Immature natural killer cell (primary cell): ENCODE data around the gene NQO2. TPM values are rescaled to one million over a fixed set of nuclear protein-coding genes. Genes with fewer than 3 reads are reported as not detected.
"Not testable (repeated sequence)": the region's sequence is repeated elsewhere in the genome, so short reads cannot be mapped to it uniquely, and the experiment has no call there.

Experiments used
- DNase-seq, 3 donors: peaks; one replicate each; pipeline ENCODE4 v3.0.0; 2022; ENCODE audit warnings: mixed read lengths in 1 of 3
- H3K27ac Mint-ChIP-seq, 6 donors: one replicate each; pipeline ENCODE4 v1.8.0; 2020; ENCODE audit warnings: mixed read lengths in 6 of 6, mild to moderate bottlenecking in 5 of 6, inconsistent platforms in 4 of 6, moderate library complexity in 3 of 6
- H3K27me3 Mint-ChIP-seq, 3 donors: one replicate each; pipeline ENCODE4 v1.8.0; 2020 to 2021; ENCODE audit warnings: low read depth in 3 of 3, mild to moderate bottlenecking in 3 of 3, mixed read lengths in 3 of 3, moderate library complexity in 3 of 3, inconsistent platforms in 1 of 3
- H3K36me3 Mint-ChIP-seq, 3 donors: one replicate each; pipeline ENCODE4 v1.8.0; 2020; ENCODE audit warnings: mixed read lengths in 3 of 3, inconsistent platforms in 2 of 3, mild to moderate bottlenecking in 2 of 3
- H3K4me1 Mint-ChIP-seq, 2 donors: one replicate each; pipeline ENCODE4 v1.8.0; 2020; ENCODE audit warnings: inconsistent platforms in 2 of 2, mild to moderate bottlenecking in 2 of 2, mixed read lengths in 2 of 2, moderate library complexity in 1 of 2
- H3K4me3 Mint-ChIP-seq, 5 donors: one replicate each; pipeline ENCODE4 v1.8.0; 2020; ENCODE audit warnings: mild to moderate bottlenecking in 5 of 5, mixed read lengths in 5 of 5, inconsistent platforms in 3 of 5, moderate library complexity in 3 of 5
- H3K9me3 Mint-ChIP-seq, 6 donors: one replicate each; pipeline ENCODE4 v1.8.0; 2020; ENCODE audit warnings: mild to moderate bottlenecking in 6 of 6, mixed read lengths in 6 of 6, inconsistent platforms in 4 of 6, moderate library complexity in 3 of 6
- polyA plus RNA-seq, 3 donors: library from polyadenylated mRNA; unstranded; fragments of 300-500 nt; fragmentation: Illumina TruSeq; gene quantifications; one replicate each; pipeline ENCODE4 v1.2.3, GENCODE V29; 2021

The NQO2 gene
- polyA plus RNA-seq, 3 donors from 2014 or later: 55.5 to 74.7 (median 67.9) TPM

DNA sequence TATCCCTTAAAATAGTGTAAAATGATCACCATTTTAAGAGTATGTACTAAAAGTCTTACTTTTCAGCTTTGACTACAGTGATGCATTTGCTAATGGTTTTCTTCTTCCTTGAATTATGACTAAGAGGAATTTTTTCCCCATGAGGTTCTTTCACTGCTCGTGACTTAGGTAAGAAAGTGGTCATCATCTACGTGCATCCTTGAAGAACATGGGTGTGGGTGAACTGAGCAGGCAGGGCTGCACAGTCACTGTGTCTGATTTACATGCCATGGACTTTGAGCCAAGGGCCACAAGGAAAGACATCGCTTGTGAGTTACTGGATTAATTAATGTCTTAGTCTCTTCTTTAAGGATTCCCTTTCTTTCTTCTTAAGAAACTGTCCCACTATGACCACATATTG is 33.3 kb downstream of the NQO2 start:
- H3K27ac Mint-ChIP-seq: no peak overlapping the region
- H3K27me3 Mint-ChIP-seq: peaks cover 8 to 21% (median 12%) of the 10 kb centered on the region in 3 donors
- H3K9me3 Mint-ChIP-seq: no peaks in the 10 kb centered on the region
- no peak for DNase-seq
- no peaks in the 10 kb centered on the region for H3K36me3 Mint-ChIP-seq
- H3K4me1 Mint-ChIP-seq: peaks cover 9 to 10% of the 10 kb centered on the region in 2 donors
- no peak overlapping the region for H3K4me3 Mint-ChIP-seq

- Mint-ChIP-seq H3K9me3 (no peaks in the 10 kb centered on the region), H3K4me1 (peaks cover 2 to 3% of the 10 kb centered on the region in 2 donors), H3K27ac (no peak overlapping the region), H3K27me3 (peaks cover 8 to 21% (median 9%) of the 10 kb centered on the region in 3 donors), H3K4me3 (no peak overlapping the region), H3K36me3 (no peaks in the 10 kb centered on the region)
- no peak for DNase-seq
Measured at GRCh38 chr6:3033652-3034051, 34.0 kb downstream of the NQO2 start.

- Mint-ChIP-seq H3K9me3 (no peaks in the 10 kb centered on the region), H3K36me3 (no peaks in the 10 kb centered on the region)
Measured at GRCh38 chr6:3035397-3035796, 35.7 kb downstream of the NQO2 start.

GRCh38 chr6:3036861-3037637 is 37.4 kb downstream of the NQO2 start:
- H3K27me3 Mint-ChIP-seq: peaks cover 7 to 12% (median 8%) of the 10 kb centered on the region in 3 donors
- no peaks in the 10 kb centered on the region for H3K36me3 Mint-ChIP-seq
- no peaks in the 10 kb centered on the region for H3K9me3 Mint-ChIP-seq
- no peaks in the 10 kb centered on the region for H3K4me1 Mint-ChIP-seq
- H3K27ac Mint-ChIP-seq: no peak overlapping the region
- DNase-seq: no peak
- H3K4me3 Mint-ChIP-seq: no peak overlapping the region

More at GRCh38 chr6:3035397-3035796, 35.7 kb downstream of the NQO2 start:
- DNase-seq: no peak
- no peak overlapping the region for H3K4me3 Mint-ChIP-seq
- no peak overlapping the region for H3K27ac Mint-ChIP-seq
- H3K27me3 Mint-ChIP-seq: peaks cover 8 to 17% (median 8%) of the 10 kb centered on the region in 3 donors
- H3K4me1 Mint-ChIP-seq: no peaks in the 10 kb centered on the region

DNA sequence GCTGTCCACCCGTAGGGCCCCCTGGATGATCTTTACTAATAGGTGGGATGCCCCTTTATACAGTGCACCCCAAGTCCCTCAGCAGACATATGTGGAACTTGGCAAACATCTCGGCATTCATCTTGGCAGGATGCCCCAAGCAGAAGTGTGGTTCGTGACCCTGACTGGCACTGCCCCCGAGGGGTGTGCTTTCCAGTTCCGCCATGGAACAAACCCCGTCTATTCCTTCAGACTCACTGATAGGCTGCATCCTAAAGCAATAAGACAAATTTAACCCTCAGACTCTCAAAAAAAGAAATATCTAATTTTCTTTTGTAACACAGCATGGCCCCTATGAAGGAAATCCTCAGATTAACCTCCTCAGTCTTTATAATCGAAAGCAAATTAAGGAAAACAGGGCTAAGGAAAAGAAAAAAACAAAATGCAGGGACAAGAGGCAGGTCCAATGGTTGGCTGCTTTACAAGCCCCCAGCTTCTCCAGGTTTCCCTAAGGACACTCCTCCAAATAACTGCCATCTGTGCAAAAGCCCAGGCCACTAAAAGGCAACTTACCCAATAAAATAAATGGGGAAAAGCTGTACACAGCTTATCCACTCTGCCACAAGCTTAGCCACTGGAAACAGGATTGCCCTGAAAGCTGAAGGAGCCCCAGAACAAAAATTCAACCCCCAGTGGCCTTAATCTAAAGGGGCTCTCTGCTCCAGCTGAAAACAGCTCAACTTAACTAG is 38.1 kb downstream of the NQO2 start:
- no peaks in the 10 kb centered on the region for H3K4me1 Mint-ChIP-seq
- no peak overlapping the region for H3K27ac Mint-ChIP-seq
- H3K4me3 Mint-ChIP-seq: no peak overlapping the region
- H3K9me3 Mint-ChIP-seq: no peaks in the 10 kb centered on the region
- H3K27me3 Mint-ChIP-seq: peaks cover 4 to 8% (median 5%) of the 10 kb centered on the region in 3 donors
- DNase-seq: no peak
- no peaks in the 10 kb centered on the region for H3K36me3 Mint-ChIP-seq

DNA sequence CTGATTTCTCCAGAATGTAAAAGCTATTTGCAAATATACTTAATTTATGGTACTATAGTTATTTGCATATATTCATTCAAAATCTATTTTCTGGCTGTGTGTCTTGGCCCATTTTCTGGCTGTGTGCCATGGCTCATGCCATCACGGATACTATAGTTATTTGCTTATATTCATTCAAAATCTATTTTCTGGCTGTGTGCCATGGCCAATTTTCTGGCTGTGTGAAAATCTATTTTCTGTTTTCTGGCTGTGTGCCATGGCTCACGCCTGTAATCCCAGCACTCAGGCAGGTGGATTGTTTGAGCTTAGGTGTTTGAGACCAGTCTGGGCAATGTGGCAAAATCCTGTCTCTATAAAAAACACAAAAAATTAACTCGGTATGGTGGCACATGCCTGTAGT is 39.7 kb downstream of the NQO2 start:
- Mint-ChIP-seq H3K4me3 (no peak overlapping the region), H3K9me3 (no peaks in the 10 kb centered on the region), H3K36me3 (no peaks in the 10 kb centered on the region), H3K4me1 (no peaks in the 10 kb centered on the region), H3K27me3 (peaks cover 3 to 8% (median 4%) of the 10 kb centered on the region in 3 donors), H3K27ac (no peak overlapping the region)
- no peak for DNase-seq

DNA sequence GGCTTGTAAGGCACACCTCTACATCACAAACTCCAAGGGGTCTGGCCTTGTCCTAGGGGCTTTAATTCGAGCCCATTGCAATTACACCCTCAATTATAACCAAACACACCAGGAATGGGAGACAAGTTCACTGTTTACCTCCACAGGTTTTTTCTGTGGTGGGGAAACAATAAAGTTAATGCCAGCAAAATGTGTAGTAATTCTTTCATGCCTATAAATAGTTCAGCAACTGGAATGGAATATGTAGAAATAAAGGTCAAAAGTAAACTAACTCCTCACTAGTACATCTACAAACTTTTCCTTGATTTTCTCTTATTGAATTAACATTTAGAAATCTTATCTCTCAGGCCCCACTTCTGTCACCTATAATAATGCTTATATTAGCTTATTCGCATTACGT is 41.5 kb downstream of the NQO2 start:
- Mint-ChIP-seq H3K4me3 (no peak overlapping the region), H3K9me3 (no peaks in the 10 kb centered on the region), H3K27ac (no peak overlapping the region), H3K27me3 (peaks cover 0 to 4% (median 3%) of the 10 kb centered on the region in 3 donors), H3K4me1 (no peaks in the 10 kb centered on the region), H3K36me3 (no peaks in the 10 kb centered on the region)
- no peak for DNase-seq

GRCh38 chr6:3041606-3042005 is 41.9 kb downstream of the NQO2 start:
- Mint-ChIP-seq H3K27ac (no peak overlapping the region), H3K9me3 (no peaks in the 10 kb centered on the region), H3K27me3 (peaks cover 3 to 5% (median 3%) of the 10 kb centered on the region in 3 donors), H3K4me1 (no peaks in the 10 kb centered on the region), H3K4me3 (no peak overlapping the region), H3K36me3 (no peaks in the 10 kb centered on the region)
- DNase-seq: no peak

DNA sequence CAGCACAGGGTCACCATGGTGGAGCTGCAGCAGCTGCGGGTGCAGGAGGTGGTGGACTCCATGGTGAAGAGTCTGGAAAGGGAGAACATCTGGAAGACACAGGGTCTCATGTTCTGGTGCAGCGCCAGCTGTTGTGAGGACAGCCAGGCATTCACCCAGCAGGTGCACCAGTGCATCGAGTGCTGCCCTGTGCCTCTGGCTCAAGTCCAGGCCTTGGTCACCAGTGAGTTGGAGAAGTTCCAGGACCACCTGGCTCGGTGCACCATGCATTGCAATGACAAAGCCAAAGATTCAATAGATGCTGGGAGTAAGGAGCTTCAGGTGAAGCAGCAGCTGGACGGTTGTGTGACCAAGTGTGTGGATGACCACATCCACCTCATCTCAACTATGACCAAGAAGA is 45.7 kb downstream of the NQO2 start:
- no peak for DNase-seq
- Mint-ChIP-seq H3K36me3 (no peaks in the 10 kb centered on the region), H3K9me3 (no peaks in the 10 kb centered on the region), H3K4me3 (no peak overlapping the region), H3K27me3 (peaks cover 4 to 12% (median 11%) of the 10 kb centered on the region in 3 donors), H3K4me1 (no peaks in the 10 kb centered on the region), H3K27ac (no peak overlapping the region)

DNA sequence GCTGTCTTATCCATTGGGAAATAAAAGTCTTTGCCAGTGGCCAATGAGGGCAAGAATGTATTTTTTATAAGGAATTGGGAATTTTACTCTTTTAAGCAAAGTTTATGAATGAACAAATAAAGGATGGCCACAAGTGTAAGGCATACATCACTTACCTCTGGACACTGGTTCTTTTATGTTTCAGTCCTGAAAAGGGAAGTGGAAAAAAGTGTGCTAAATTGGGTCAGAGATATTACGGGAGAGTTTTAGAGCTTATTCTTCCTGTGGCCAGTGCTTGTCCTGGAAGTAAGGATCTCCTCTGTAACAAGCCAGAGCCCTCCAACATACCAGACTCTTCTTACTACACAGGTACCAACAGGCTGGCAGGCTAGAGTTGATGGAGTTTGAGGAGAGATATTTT is 46.1 kb downstream of the NQO2 start:
- H3K27ac Mint-ChIP-seq: no peak overlapping the region
- DNase-seq: no peak
- no peak overlapping the region for H3K4me3 Mint-ChIP-seq
- H3K27me3 Mint-ChIP-seq: peaks cover 4 to 12% (median 11%) of the 10 kb centered on the region in 3 donors
- H3K4me1 Mint-ChIP-seq: no peaks in the 10 kb centered on the region
- H3K36me3 Mint-ChIP-seq: no peaks in the 10 kb centered on the region
- H3K9me3 Mint-ChIP-seq: no peaks in the 10 kb centered on the region

GRCh38 chr6:3046295-3046694 is 46.6 kb downstream of the NQO2 start:
- H3K9me3 Mint-ChIP-seq: no peaks in the 10 kb centered on the region
- H3K4me1 Mint-ChIP-seq: no peaks in the 10 kb centered on the region
- H3K27ac Mint-ChIP-seq: peak overlapping the region in 1 of 6 donors; percentile 7
- no peaks in the 10 kb centered on the region for H3K36me3 Mint-ChIP-seq
- no peak overlapping the region for H3K4me3 Mint-ChIP-seq
- peaks cover 4 to 12% (median 11%) of the 10 kb centered on the region in 3 donors for H3K27me3 Mint-ChIP-seq
- DNase-seq: no peak

GRCh38 chr6:3048009-3048408 is 48.3 kb downstream of the NQO2 start:
- not testable (repeated sequence) for DNase-seq, H3K4me3 Mint-ChIP-seq, H3K4me1 Mint-ChIP-seq, H3K27ac Mint-ChIP-seq, H3K9me3 Mint-ChIP-seq, H3K36me3 Mint-ChIP-seq
- peaks cover 4 to 17% (median 13%) of the 10 kb centered on the region in 3 donors for H3K27me3 Mint-ChIP-seq

- H3K4me3 Mint-ChIP-seq: peak overlapping the region; percentile 66 to 84 (median 78)
- no peaks in the 10 kb centered on the region for H3K36me3 Mint-ChIP-seq
- H3K9me3 Mint-ChIP-seq: no peaks in the 10 kb centered on the region
- H3K27ac Mint-ChIP-seq: peak overlapping the region in 5 of 6 donors; percentile 20 to 79 (median 47)
- peaks cover 13 to 24% of the 10 kb centered on the region in 2 donors for H3K4me1 Mint-ChIP-seq
- DNase-seq: no peak
- H3K27me3 Mint-ChIP-seq: peaks cover 5 to 16% (median 11%) of the 10 kb centered on the region in 3 donors
Measured at GRCh38 chr6:3052481-3053230, 53.0 kb downstream of the NQO2 start.

- Mint-ChIP-seq H3K36me3 (no peaks in the 10 kb centered on the region), H3K9me3 (no peaks in the 10 kb centered on the region), H3K4me3 (peak overlapping the region; percentile 66 to 84 (median 78)), H3K27me3 (peaks cover 5 to 14% (median 11%) of the 10 kb centered on the region in 3 donors), H3K27ac (peak overlapping the region in 5 of 6 donors; percentile 20 to 79 (median 47)), H3K4me1 (peaks cover 13 to 24% of the 10 kb centered on the region in 2 donors)
- DNase-seq: no peak
Measured at GRCh38 chr6:3053231-3053508, 53.5 kb downstream of the NQO2 start.
